Fibroblast of mammary gland (primary cell): Measurements from ENCODE around the gene HEPN1.

Experiments used
- DNase-seq: peaks from one replicate; pipeline ENCODE4 v3.0.0-alpha.2; 2010; ENCODE audit warnings: low read depth
- H3K4me3 ChIP-seq: 2 replicates; pipeline ENCODE4 v1.5.1; 2011; ENCODE audit warnings: low read depth, mild to moderate bottlenecking, low read length, moderate library complexity; ENCODE audit not compliant: control insufficient read depth
- TF ChIP-seq, protein P1 (sequence below): conservative IDR thresholded peaks from 2 replicates; pipeline ENCODE4 v1.5.1; 2011; ENCODE audit warnings: low read depth, low read length, inconsistent platforms; ENCODE audit not compliant: control insufficient read depth, insufficient read depth

Gene HEPN1

GRCh38 chr11:124928942-124929665, 10.1 kb downstream of the HEPN1 start:
- no peak for DNase-seq
- TF ChIP-seq, protein P1, sequence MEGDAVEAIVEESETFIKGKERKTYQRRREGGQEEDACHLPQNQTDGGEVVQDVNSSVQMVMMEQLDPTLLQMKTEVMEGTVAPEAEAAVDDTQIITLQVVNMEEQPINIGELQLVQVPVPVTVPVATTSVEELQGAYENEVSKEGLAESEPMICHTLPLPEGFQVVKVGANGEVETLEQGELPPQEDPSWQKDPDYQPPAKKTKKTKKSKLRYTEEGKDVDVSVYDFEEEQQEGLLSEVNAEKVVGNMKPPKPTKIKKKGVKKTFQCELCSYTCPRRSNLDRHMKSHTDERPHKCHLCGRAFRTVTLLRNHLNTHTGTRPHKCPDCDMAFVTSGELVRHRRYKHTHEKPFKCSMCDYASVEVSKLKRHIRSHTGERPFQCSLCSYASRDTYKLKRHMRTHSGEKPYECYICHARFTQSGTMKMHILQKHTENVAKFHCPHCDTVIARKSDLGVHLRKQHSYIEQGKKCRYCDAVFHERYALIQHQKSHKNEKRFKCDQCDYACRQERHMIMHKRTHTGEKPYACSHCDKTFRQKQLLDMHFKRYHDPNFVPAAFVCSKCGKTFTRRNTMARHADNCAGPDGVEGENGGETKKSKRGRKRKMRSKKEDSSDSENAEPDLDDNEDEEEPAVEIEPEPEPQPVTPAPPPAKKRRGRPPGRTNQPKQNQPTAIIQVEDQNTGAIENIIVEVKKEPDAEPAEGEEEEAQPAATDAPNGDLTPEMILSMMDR: no peak
- H3K4me3 ChIP-seq: no peak overlapping the region

DNA sequence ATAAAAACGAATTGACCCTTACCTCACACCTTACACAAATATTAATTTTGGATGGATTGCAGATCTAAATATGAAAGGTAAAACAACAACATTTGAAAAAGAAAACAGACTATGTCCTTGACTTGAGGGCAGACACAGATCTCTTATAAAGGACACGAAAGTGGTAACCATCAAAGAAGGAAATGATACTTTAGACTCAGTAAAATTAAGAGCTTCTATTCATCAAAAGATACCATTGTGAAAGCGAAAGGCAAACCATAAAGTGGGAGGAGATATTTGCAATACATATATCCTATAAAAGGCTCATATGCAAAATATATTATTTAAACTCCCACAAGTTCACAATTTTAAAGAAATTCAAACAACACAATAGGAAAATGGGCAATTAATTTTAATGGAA, 11.7 kb downstream of the HEPN1 start:
- DNase-seq: no peak
- H3K4me3 ChIP-seq: no peak overlapping the region
- TF ChIP-seq, protein P1: no peak

GRCh38 chr11:124934862-124935547, 16.0 kb downstream of the HEPN1 start:
- peak; percentile 90 for DNase-seq
- TF ChIP-seq, protein P1: peak; percentile 34

DNA sequence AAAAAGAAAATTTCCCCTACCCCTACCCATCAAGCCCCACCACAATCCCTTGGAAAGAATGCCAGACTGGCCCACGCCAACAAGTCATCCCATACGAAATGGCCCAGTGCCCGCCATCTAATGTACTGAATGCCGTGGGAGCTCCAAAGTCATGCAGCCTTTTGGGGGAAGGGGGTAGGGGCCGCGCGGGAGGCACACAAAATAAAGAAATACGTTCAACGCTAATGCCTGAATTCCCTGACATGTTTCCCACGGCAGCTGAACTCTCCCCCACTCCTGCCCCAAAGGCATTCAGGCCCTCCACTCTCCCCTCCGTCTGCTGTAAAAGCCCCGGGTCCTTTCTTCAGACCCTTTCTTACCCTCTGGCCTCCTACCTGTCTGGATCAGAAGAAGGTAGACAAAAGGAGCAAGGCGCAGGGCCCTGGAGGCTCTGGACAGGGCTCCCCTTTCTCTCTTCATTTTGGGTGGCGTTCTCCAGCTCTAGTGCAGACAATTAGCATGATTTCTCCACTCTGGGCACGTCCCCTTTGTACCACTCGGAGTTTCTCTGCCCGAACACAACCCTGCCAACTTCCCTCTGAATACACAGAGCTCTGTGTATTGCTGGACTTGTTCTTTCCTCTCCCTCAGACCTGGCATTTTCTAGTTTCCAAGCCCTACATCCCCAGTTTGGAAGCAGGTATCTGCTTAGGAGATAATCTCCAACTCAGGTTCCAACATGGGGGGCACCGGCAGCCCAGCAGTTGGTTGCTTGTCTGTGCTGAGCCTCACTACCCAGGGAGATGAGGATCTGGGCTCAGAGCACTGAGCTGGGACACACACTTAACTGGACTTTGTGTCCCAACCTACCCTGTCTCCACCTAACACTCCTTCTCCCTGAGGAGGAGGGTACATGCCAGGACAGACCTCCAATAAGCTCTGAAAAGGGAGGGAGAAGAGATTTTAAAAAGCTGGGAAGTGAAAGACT, 16.8 kb downstream of the HEPN1 start, which contains the start of gene HEPACAM:
HEPACAM (minus strand) TSS at position 500 of the 967 bp plus-strand sequence; CDS start at position 459, 41 bp downstream.
- H3K4me3 ChIP-seq: no peak within 1 kb of the TSS
- no peak for DNase-seq
- TF ChIP-seq, protein P1: no peak

More at GRCh38 chr11:124934862-124935547, 16.0 kb downstream of the HEPN1 start:
- no peak overlapping the region for H3K4me3 ChIP-seq

- DNase-seq: no peak
- TF ChIP-seq, protein P1: no peak
- H3K4me3 ChIP-seq: no peak overlapping the region
Observed at GRCh38 chr11:124937336-124937935, 18.4 kb downstream of the HEPN1 start.
